Progenitor cell of endocrine pancreas (in vitro differentiated cells): ENCODE data around the gene MED16. TPM values are rescaled to one million over a fixed set of nuclear protein-coding genes. Genes with fewer than 3 reads are reported as not detected.

Experiments used
- DNase-seq: peaks from one replicate; pipeline ENCODE4 v3.0.0; 2021; ENCODE audit warnings: low spot score; ENCODE audit not compliant: unreplicated experiment
- H3K27ac Mint-ChIP-seq: 2 replicates; pipeline ENCODE4 v1.8.0; 2021; ENCODE audit warnings: mild to moderate bottlenecking, moderate library complexity, mixed read lengths
- H3K27me3 Mint-ChIP-seq: 2 replicates; pipeline ENCODE4 v1.8.0; 2021; ENCODE audit warnings: mixed read lengths
- H3K36me3 Mint-ChIP-seq: 2 replicates; pipeline ENCODE4 v1.8.0; 2022; ENCODE audit warnings: mixed read lengths; ENCODE audit not compliant: insufficient read depth
- H3K4me1 Mint-ChIP-seq: 2 replicates; pipeline ENCODE4 v1.8.0; 2021; ENCODE audit warnings: low read depth, mixed read lengths
- H3K4me3 Mint-ChIP-seq: 2 replicates; pipeline ENCODE4 v1.8.0; 2021; ENCODE audit warnings: low read depth, mild to moderate bottlenecking, moderate library complexity, mixed read lengths
- H3K9me3 Mint-ChIP-seq: 2 replicates; pipeline ENCODE4 v1.8.0; 2021; ENCODE audit warnings: low read depth, mixed read lengths
- CTCF ChIP-seq: fragments of 200-600 bp; sonication (generic); IDR thresholded peaks from one replicate; pipeline ENCODE4 v1.5.0; 2021; ENCODE audit warnings: antibody characterized with exemption, mild to moderate bottlenecking; ENCODE audit not compliant: unreplicated experiment
- total RNA-seq: library from RNA; stranded (reverse); gene quantifications from 2 replicates; pipeline ENCODE4 v1.2.1, GENCODE V29; 2021

Gene MED16
- total RNA-seq, 1 donor from 2014 or later = 87.2 TPM

- H3K27me3 Mint-ChIP-seq = no peaks in the 10 kb centered on the region
- H3K4me1 Mint-ChIP-seq = peaks cover 2% of the 10 kb centered on the region
- no peak overlapping the region for H3K4me3 Mint-ChIP-seq
- H3K9me3 Mint-ChIP-seq = no peaks in the 10 kb centered on the region
- no peak for TF ChIP-seq CTCF
- no peak for DNase-seq
- H3K36me3 Mint-ChIP-seq = peaks cover 5% of the 10 kb centered on the region
- no peak overlapping the region for H3K27ac Mint-ChIP-seq
Measured at GRCh38 chr19:887599-887998, 5.4 kb downstream of the MED16 start.

GRCh38 chr19:887072-887471 is 5.9 kb downstream of the MED16 start:
- Mint-ChIP-seq H3K4me3 (no peak overlapping the region), H3K36me3 (peaks cover 8% of the 10 kb centered on the region), H3K27ac (peak overlapping the region; percentile 78), H3K27me3 (no peaks in the 10 kb centered on the region), H3K4me1 (peaks cover 2% of the 10 kb centered on the region), H3K9me3 (no peaks in the 10 kb centered on the region)
- no peak for TF ChIP-seq CTCF
- DNase-seq = no peak

- no peak overlapping the region for H3K27ac Mint-ChIP-seq
- peaks cover 17% of the 10 kb centered on the region for H3K36me3 Mint-ChIP-seq
- H3K27me3 Mint-ChIP-seq = no peaks in the 10 kb centered on the region
- DNase-seq = no peak
- TF ChIP-seq CTCF = no peak
- no peaks in the 10 kb centered on the region for H3K4me1 Mint-ChIP-seq
- no peaks in the 10 kb centered on the region for H3K9me3 Mint-ChIP-seq
- H3K4me3 Mint-ChIP-seq = no peak overlapping the region
Measured at GRCh38 chr19:885536-886224, 7.3 kb downstream of the MED16 start.

- no peak for TF ChIP-seq CTCF
- Mint-ChIP-seq H3K4me3 (no peak overlapping the region), H3K4me1 (no peaks in the 10 kb centered on the region), H3K27me3 (no peaks in the 10 kb centered on the region), H3K36me3 (peaks cover 17% of the 10 kb centered on the region), H3K27ac (no peak overlapping the region), H3K9me3 (no peaks in the 10 kb centered on the region)
- no peak for DNase-seq
Measured at GRCh38 chr19:884420-885211, 8.4 kb downstream of the MED16 start.

GRCh38 chr19:883661-884211 is 9.3 kb downstream of the MED16 start:
- Mint-ChIP-seq H3K27me3 (no peaks in the 10 kb centered on the region), H3K9me3 (no peaks in the 10 kb centered on the region), H3K27ac (no peak overlapping the region), H3K4me1 (no peaks in the 10 kb centered on the region), H3K4me3 (no peak overlapping the region), H3K36me3 (peaks cover 17% of the 10 kb centered on the region)
- no peak for TF ChIP-seq CTCF
- DNase-seq = no peak
